ENCODE measurements around the gene SIRT3. TPM values are rescaled to one million over a fixed set of nuclear protein-coding genes. Genes with fewer than 3 reads are reported as not detected.
"Not testable (repeated sequence)": the region's sequence is repeated elsewhere in the genome, so short reads cannot be mapped to it uniquely, and the experiment has no call there.

SIRT3 gene
- total and polyA plus RNA-seq, 7 experiments from 2014 or later, result 9.9 to 34.8 (median 23.8) TPM

- no peaks in the 10 kb centered on the region for H3K27me3 ChIP-seq (ENCODE audit: control insufficient read depth in 2 of 2, insufficient read depth in 2 of 2, low read length in 2 of 2)
- no peak overlapping the region for H3K27ac ChIP-seq (ENCODE audit: low read depth, low read length)
- intact Hi-C loops (cut with micrococcal nuclease), result no loop called here
- H3K27me3 Mint-ChIP-seq, result peaks cover 0 to 27% (median 0%) of the 10 kb centered on the region in 5 donors
- H3K4me3 ChIP-seq (ENCODE audit: low read length), result no peak overlapping the region
- ATAC-seq, result no peak
- CTCF ChIA-PET, result interaction anchor here (1.1 kb wide), 2 partner anchors 22 to 32 kb away, joined by 3 read pairs; no protein-coding TSS in a partner anchor
- peak overlapping the region; percentile 32 to 91 (median 76) for H3K27ac Mint-ChIP-seq
- H3K9me3 ChIP-seq (ENCODE audit: control insufficient read depth in 2 of 3, low read length in 3 of 3), result no peaks in the 10 kb centered on the region
- peaks cover 24 to 26% of the 10 kb centered on the region in 2 donors for H3K4me1 ChIP-seq (ENCODE audit: control insufficient read depth in 2 of 2, insufficient read depth in 2 of 2, low read length in 2 of 2)
- POLR2A ChIA-PET, result interaction anchor here (0.6 to 13.0 kb wide), 8 partner anchors 13 to 178 kb away, joined by 3 to 192 read pairs (median 3); partner anchors contain the start of genes BET1L, NLRP6, PGGHG and PTDSS2
- no peaks in the 10 kb centered on the region for H3K36me3 ChIP-seq (ENCODE audit: control insufficient read depth in 2 of 3, insufficient read depth in 3 of 3, low read length in 3 of 3)
- peaks cover 0 to 17% (median 11%) of the 10 kb centered on the region in 5 donors for H3K36me3 Mint-ChIP-seq
- peaks cover 0 to 10% (median 0%) of the 10 kb centered on the region in 11 donors for H3K9me3 Mint-ChIP-seq
- peaks cover 25 to 58% (median 37%) of the 10 kb centered on the region in 7 donors for H3K4me1 Mint-ChIP-seq
- DNase-seq, result peak in 1 of 9 donors; percentile 12
- peak overlapping the region in 1 of 10 donors; percentile 56 for H3K4me3 Mint-ChIP-seq
These were observed 36.2 kb upstream of the SIRT3 start for GRCh38 chr11:272195-272930.

GRCh38 chr11:271319-271715, 35.2 kb upstream of the SIRT3 start:
- CTCF ChIA-PET, result interaction anchor here (0.6 to 1.1 kb wide), 3 partner anchors 10 to 378 kb away, joined by 3 read pairs; no protein-coding TSS in a partner anchor
- Mint-ChIP-seq H3K36me3 (peaks cover 0 to 10% (median 5%) of the 10 kb centered on the region in 5 donors), H3K27me3 (peaks cover 0 to 20% (median 0%) of the 10 kb centered on the region in 5 donors), H3K27ac (peak overlapping the region in 6 of 9 donors; percentile 6 to 99 (median 75)), H3K9me3 (peaks cover 0 to 5% (median 0%) of the 10 kb centered on the region in 11 donors), H3K4me3 (no peak overlapping the region), H3K4me1 (peaks cover 20 to 54% (median 35%) of the 10 kb centered on the region in 7 donors)
- Histone ChIP-seq H3K9me3 (ENCODE audit: control insufficient read depth in 2 of 3, low read length in 3 of 3) (no peaks in the 10 kb centered on the region), H3K4me1 (ENCODE audit: control insufficient read depth in 2 of 2, insufficient read depth in 2 of 2, low read length in 2 of 2) (peaks cover 24 to 26% of the 10 kb centered on the region in 2 donors), H3K27me3 (ENCODE audit: control insufficient read depth in 2 of 2, insufficient read depth in 2 of 2, low read length in 2 of 2) (no peaks in the 10 kb centered on the region), H3K36me3 (ENCODE audit: control insufficient read depth in 2 of 3, insufficient read depth in 3 of 3, low read length in 3 of 3) (no peaks in the 10 kb centered on the region), H3K4me3 (ENCODE audit: low read length) (no peak overlapping the region), H3K27ac (ENCODE audit: low read depth, low read length) (no peak overlapping the region)
- intact Hi-C loops (cut with micrococcal nuclease), result no loop called here
- POLR2A ChIA-PET, result interaction anchor here (0.6 to 13.0 kb wide), 9 partner anchors 14 to 179 kb away, joined by 3 to 192 read pairs (median 3); partner anchors contain the start of genes BET1L, NLRP6, PGGHG and PTDSS2
- DNase-seq (no peak), ATAC-seq (no peak)

GRCh38 chr11:270451-271318, 34.5 kb upstream of the SIRT3 start:
- no peak for DNase-seq
- H3K27ac Mint-ChIP-seq, result peak overlapping the region in 8 of 9 donors; percentile 87 to 100 (median 98)
- H3K27ac ChIP-seq (ENCODE audit: low read depth, low read length), result peak overlapping the region; percentile 80

GRCh38 chr11:269146-269890, 33.2 kb upstream of the SIRT3 start:
- no peaks in the 10 kb centered on the region for H3K36me3 ChIP-seq (ENCODE audit: control insufficient read depth in 2 of 3, insufficient read depth in 3 of 3, low read length in 3 of 3)
- no peaks in the 10 kb centered on the region for H3K27me3 ChIP-seq (ENCODE audit: control insufficient read depth in 2 of 2, insufficient read depth in 2 of 2, low read length in 2 of 2)
- no peaks in the 10 kb centered on the region for H3K9me3 ChIP-seq (ENCODE audit: control insufficient read depth in 2 of 3, low read length in 3 of 3)
- POLR2A ChIA-PET, result interaction anchor here (0.6 to 13.0 kb wide), 16 partner anchors 11 to 181 kb away, joined by 4 to 330 read pairs (median 18); partner anchors contain the start of genes BET1L, IFITM1, IFITM2 and NLRP6
- intact Hi-C loops (cut with micrococcal nuclease), result loop anchor here (1.0 to 5.0 kb wide), 14 partner anchors 8 to 426 kb away; partner anchors contain the start of genes BET1L (in 1 of the 2), DEAF1 (in 1 of the 2), IFITM1 (in 1 of the 2) and PSMD13 (in 1 of the 2)
- peak; percentile 84 for ATAC-seq
- peaks cover 0 to 8% (median 0%) of the 10 kb centered on the region in 5 donors for H3K27me3 Mint-ChIP-seq
- peaks cover 0 to 3% (median 0%) of the 10 kb centered on the region in 11 donors for H3K9me3 Mint-ChIP-seq
- DNase-seq, result peak; percentile 43 to 95 (median 88)
- H3K4me1 Mint-ChIP-seq, result peaks cover 20 to 47% (median 35%) of the 10 kb centered on the region in 7 donors
- H3K4me3 ChIP-seq (ENCODE audit: low read length), result peak overlapping the region; percentile 59
- H3K4me3 Mint-ChIP-seq, result peak overlapping the region; percentile 85 to 96 (median 90)
- CTCF ChIA-PET, result interaction anchor here (1.0 to 2.8 kb wide), 5 partner anchors 11 to 48 kb away, joined by 3 to 34 read pairs (median 5); partner anchors contain the start of gene NLRP6
- peak overlapping the region; percentile 80 for H3K27ac ChIP-seq (ENCODE audit: low read depth, low read length)
- H3K27ac Mint-ChIP-seq, result peak overlapping the region; percentile 92 to 100 (median 99)
- H3K36me3 Mint-ChIP-seq, result peaks cover 0 to 5% (median 0%) of the 10 kb centered on the region in 5 donors
- H3K4me1 ChIP-seq (ENCODE audit: control insufficient read depth in 2 of 2, insufficient read depth in 2 of 2, low read length in 2 of 2), result peaks cover 24 to 26% of the 10 kb centered on the region in 2 donors

More at GRCh38 chr11:270451-271318, 34.5 kb upstream of the SIRT3 start:
- no peak for ATAC-seq
- Histone ChIP-seq H3K27me3 (ENCODE audit: control insufficient read depth in 2 of 2, insufficient read depth in 2 of 2, low read length in 2 of 2) (no peaks in the 10 kb centered on the region), H3K9me3 (ENCODE audit: control insufficient read depth in 2 of 3, low read length in 3 of 3) (no peaks in the 10 kb centered on the region), H3K4me1 (ENCODE audit: control insufficient read depth in 2 of 2, insufficient read depth in 2 of 2, low read length in 2 of 2) (peaks cover 24 to 26% of the 10 kb centered on the region in 2 donors), H3K36me3 (ENCODE audit: control insufficient read depth in 2 of 3, insufficient read depth in 3 of 3, low read length in 3 of 3) (no peaks in the 10 kb centered on the region), H3K4me3 (ENCODE audit: low read length) (no peak overlapping the region)
- Mint-ChIP-seq H3K4me1 (peaks cover 20 to 54% (median 35%) of the 10 kb centered on the region in 7 donors), H3K9me3 (peaks cover 0 to 1% (median 0%) of the 10 kb centered on the region in 11 donors), H3K4me3 (no peak overlapping the region), H3K36me3 (peaks cover 0 to 5% (median 0%) of the 10 kb centered on the region in 5 donors), H3K27me3 (peaks cover 0 to 15% (median 0%) of the 10 kb centered on the region in 5 donors)
- ChIA-PET CTCF (interaction anchor here (1.0 to 1.1 kb wide), 2 partner anchors 11 to 34 kb away, joined by 3 read pairs; no protein-coding TSS in a partner anchor), POLR2A (interaction anchor here (0.6 to 13.0 kb wide), 5 partner anchors 15 to 87 kb away, joined by 3 to 192 read pairs (median 4); partner anchors contain the start of genes NLRP6 and PGGHG)
- intact Hi-C loops (cut with micrococcal nuclease), result no loop called here

GRCh38 chr11:268716-269145, 32.6 kb upstream of the SIRT3 start:
- ATAC-seq (peak; percentile 48), DNase-seq (peak in 6 of 9 donors; percentile 15 to 72 (median 62))
- not testable (repeated sequence) for H3K9me3 ChIP-seq (ENCODE audit: control insufficient read depth in 2 of 3, low read length in 3 of 3); H3K27me3 ChIP-seq (ENCODE audit: control insufficient read depth in 2 of 2, insufficient read depth in 2 of 2, low read length in 2 of 2); H3K36me3 Mint-ChIP-seq; H3K27me3 Mint-ChIP-seq; H3K36me3 ChIP-seq (ENCODE audit: control insufficient read depth in 2 of 3, insufficient read depth in 3 of 3, low read length in 3 of 3); H3K9me3 Mint-ChIP-seq
- intact Hi-C loops (cut with micrococcal nuclease), result loop anchor here (1.0 to 5.0 kb wide), 14 partner anchors 9 to 427 kb away; partner anchors contain the start of genes BET1L (in 1 of the 2), DEAF1 (in 1 of the 2), IFITM1 (in 1 of the 2) and PSMD13 (in 1 of the 2)
- Mint-ChIP-seq H3K4me3 (peak overlapping the region; percentile 85 to 96 (median 90)), H3K4me1 (peaks cover 20 to 43% (median 35%) of the 10 kb centered on the region in 7 donors), H3K27ac (peak overlapping the region; percentile 92 to 100 (median 99))
- H3K27ac ChIP-seq (ENCODE audit: low read depth, low read length), result peak overlapping the region; percentile 80
- ChIA-PET POLR2A (interaction anchor here (0.7 to 4.6 kb wide), 19 partner anchors 11 to 238 kb away, joined by 3 to 330 read pairs (median 13); partner anchors contain the start of genes BET1L, IFITM1, IFITM2 and NLRP6), CTCF (interaction anchor here (1.0 to 3.6 kb wide), 8 partner anchors 12 to 49 kb away, joined by 3 to 34 read pairs (median 6); partner anchors contain the start of genes NLRP6 and PGGHG)
- H3K4me1 ChIP-seq (ENCODE audit: control insufficient read depth in 2 of 2, insufficient read depth in 2 of 2, low read length in 2 of 2), result peaks cover 24 to 26% of the 10 kb centered on the region in 2 donors
- H3K4me3 ChIP-seq (ENCODE audit: low read length), result peak overlapping the region; percentile 59
